Adrenal gland (tissue), 12 donors: Measurements from ENCODE around the gene CGB1. TPM values are rescaled to one million over a fixed set of nuclear protein-coding genes. Genes with fewer than 3 reads are reported as not detected.

Experiments
- DNase-seq, 7 donors: peaks; one replicate each; pipeline ENCODE4 v3.0.0-alpha.2; 2019 to 2020
- H3K27ac ChIP-seq, 5 donors: fragments of 200-600 bp; sonication (generic) in 4 of 5; 1 replicate in 3 of 5; 2 replicates in 2 of 5; pipeline versions ENCODE4 v1.5.1 to v1.8.0; 2016 to 2020; ENCODE audit warnings: mild to moderate bottlenecking in 1 of 5
- H3K27me3 ChIP-seq: fragments of 200-600 bp; 2 replicates; pipeline ENCODE4 v1.8.0; 2021
- H3K36me3 ChIP-seq, 2 donors: fragments of 200-600 bp; replicated peaks in 1 of 2; 1 replicate in 1 of 2; 2 replicates in 1 of 2; pipeline versions ENCODE4 v1.5.1 to v1.8.0; 2018 to 2022
- H3K4me1 ChIP-seq, 2 donors: fragments of 200-600 bp; replicated peaks in 1 of 2; 1 replicate in 1 of 2; 2 replicates in 1 of 2; pipeline versions ENCODE4 v1.5.1 to v1.8.0; 2018 to 2021
- H3K4me3 ChIP-seq, 4 donors: fragments of 200-600 bp; sonication (generic) in 3 of 4; one replicate each; pipeline ENCODE4 v1.5.1; 2016 to 2018
- H3K9me3 ChIP-seq, 3 donors: fragments of 200-600 bp; sonication (generic) in 1 of 3; replicated peaks in 1 of 3; 1 replicate in 2 of 3; 2 replicates in 1 of 3; pipeline versions ENCODE4 v1.5.1 to v1.8.0; 2016 to 2021
- POLR2A ChIP-seq, 2 donors: fragments of 450-650 bp; IDR thresholded peaks; one replicate each; pipeline ENCODE4 v1.6.1; 2017; ENCODE audit warnings: antibody characterized with exemption in 2 of 2, mild to moderate bottlenecking in 2 of 2, moderate library complexity in 1 of 2
- WGBS, 4 donors: extraction: QIAGEN DNeasy Blood & Tissue Kit in 2 of 4; methylation state at CpG; one replicate each; pipeline versions ENCODE4 v1.1.5 to v1.1.7; 2013 to 2017; 5-methylcytosine and 5-hydroxymethylcytosine counted together
- intact Hi-C, 2 donors: fragments of 100-400 bp; cut with DNase I; formaldehyde crosslinking; loops; one replicate each; pipeline versions ENCODE4 v1.14.1 to v1.15.0; 2022 to 2023
- polyA plus RNA-seq, 3 donors: library from polyadenylated mRNA; stranded (reverse); fragments of 200-250 nt in 2 of 3; fragments of 350-450 nt in 1 of 3; fragmentation: Illumina TruSeq in 1 of 3; extraction: RNeasy Lipid Tissue Mini Kit (QIAGEN cat#74804) in 1 of 3; gene quantifications; one replicate each; pipeline ENCODE4 v1.2.3, GENCODE V29; 2013 to 2014
- total RNA-seq, 9 donors: library from RNA; depleted of rRNA in 4 of 9; stranded (reverse); fragments of >200 nt in 4 of 9; fragments of 120-200 nt in 1 of 9; fragmentation: NEBNext Ultra II Directional in 1 of 9; extraction: Animal tissue kit (Norgen Biotek cat#: 25700) in 1 of 9; gene quantifications; one replicate each; pipeline versions ENCODE4 v1.1.0 to v1.2.4, GENCODE V29; 2013 to 2023
- TF ChIP-seq, protein P1 (sequence below), 6 experiments: fragments of 450-650 bp in 4 of 6; fragments of 200-600 bp in 2 of 6; sonication (generic) in 1 of 6; IDR thresholded peaks; 1 replicate in 5 of 6; 2 replicates in 1 of 6; pipeline versions ENCODE4 v1.5.1 to v1.8.0; 2016 to 2021; ENCODE audit warnings: antibody characterized with exemption in 6 of 6, mild to moderate bottlenecking in 2 of 6, moderate library complexity in 1 of 6
- donor health status: healthy with polysubstance abuse.
- donor health status: Bipolar disorder and iron deficiency.
- donor health status: DM: yes; HTN: yes; CAD: no.
- donor health status: DM: no; HTN: no; CAD: no.
- donor health status: DM: no; HTN: no; CAD: no.
- donor health status: DM: yes; HTN: yes; CAD: no.

The CGB1 gene
- total and polyA plus RNA-seq, 12 donors, result 0.53 TPM; not detected in 11

DNA sequence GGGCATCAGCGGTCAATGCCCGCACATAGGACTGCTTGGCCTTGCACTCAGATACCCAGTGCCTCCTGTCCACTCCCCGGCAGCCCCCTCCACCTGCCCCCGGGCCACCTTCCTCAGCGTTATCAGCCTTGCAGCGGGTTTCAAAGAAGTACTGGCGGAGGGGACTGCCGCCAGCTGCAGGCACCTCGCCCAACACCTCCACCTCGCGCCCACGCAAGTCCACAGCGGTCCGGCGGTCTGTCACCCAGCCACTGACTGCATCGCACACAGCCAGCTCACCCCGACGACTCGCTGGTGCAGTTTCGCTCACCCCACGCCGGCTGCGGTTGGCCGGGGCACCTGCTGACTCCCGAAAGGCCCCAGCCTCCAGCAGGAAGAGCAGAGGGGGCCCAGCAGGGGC, 24.8 kb upstream of the CGB1 start:
- no peak overlapping the region for H3K27ac ChIP-seq
- peaks cover 10% of the 10 kb centered on the region for H3K27me3 ChIP-seq
- no peaks in the 10 kb centered on the region for H3K36me3 ChIP-seq
- TF ChIP-seq, protein P1, sequence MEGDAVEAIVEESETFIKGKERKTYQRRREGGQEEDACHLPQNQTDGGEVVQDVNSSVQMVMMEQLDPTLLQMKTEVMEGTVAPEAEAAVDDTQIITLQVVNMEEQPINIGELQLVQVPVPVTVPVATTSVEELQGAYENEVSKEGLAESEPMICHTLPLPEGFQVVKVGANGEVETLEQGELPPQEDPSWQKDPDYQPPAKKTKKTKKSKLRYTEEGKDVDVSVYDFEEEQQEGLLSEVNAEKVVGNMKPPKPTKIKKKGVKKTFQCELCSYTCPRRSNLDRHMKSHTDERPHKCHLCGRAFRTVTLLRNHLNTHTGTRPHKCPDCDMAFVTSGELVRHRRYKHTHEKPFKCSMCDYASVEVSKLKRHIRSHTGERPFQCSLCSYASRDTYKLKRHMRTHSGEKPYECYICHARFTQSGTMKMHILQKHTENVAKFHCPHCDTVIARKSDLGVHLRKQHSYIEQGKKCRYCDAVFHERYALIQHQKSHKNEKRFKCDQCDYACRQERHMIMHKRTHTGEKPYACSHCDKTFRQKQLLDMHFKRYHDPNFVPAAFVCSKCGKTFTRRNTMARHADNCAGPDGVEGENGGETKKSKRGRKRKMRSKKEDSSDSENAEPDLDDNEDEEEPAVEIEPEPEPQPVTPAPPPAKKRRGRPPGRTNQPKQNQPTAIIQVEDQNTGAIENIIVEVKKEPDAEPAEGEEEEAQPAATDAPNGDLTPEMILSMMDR (IDR thresholded peaks at IDR 0.05), result no peak
- no peak for DNase-seq
- peaks cover 0 to 22% of the 10 kb centered on the region in 2 donors for H3K4me1 ChIP-seq
- H3K4me3 ChIP-seq, result no peak overlapping the region
- intact Hi-C loops, result no loop called here
- no peaks in the 10 kb centered on the region for H3K9me3 ChIP-seq
- 73 to 80% (median 76%) methylated on average over 1 to 25 of the region's 25 CpGs; no CpG with 5 or more reads in 1 of the 4 donors for WGBS, 4 donors

DNA sequence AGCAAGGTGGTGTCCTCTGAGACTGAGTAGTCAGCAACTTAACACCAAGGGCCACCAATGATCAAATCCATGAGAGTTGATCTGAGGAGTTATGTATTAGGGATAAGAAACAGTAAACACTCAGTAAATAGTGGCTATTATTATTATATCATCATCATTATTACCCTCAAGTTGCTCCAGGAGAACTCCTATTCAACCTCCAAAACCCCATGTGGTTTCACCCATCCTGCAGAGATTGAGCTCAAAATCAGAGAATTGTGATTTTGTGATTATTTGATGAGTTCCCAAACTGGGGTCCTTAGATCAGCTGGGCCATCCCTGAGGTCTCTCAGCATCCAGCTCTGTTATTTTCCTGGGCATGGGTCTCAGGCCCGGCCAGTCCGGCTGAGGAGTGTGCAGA, 24.3 kb upstream of the CGB1 start:
- 80 to 100% (median 98%) methylated on average over 2 of the region's 2 CpGs for WGBS, 4 donors
- Histone ChIP-seq H3K4me1 (peaks cover 0 to 26% of the 10 kb centered on the region in 2 donors), H3K4me3 (no peak overlapping the region), H3K27me3 (peaks cover 10% of the 10 kb centered on the region), H3K27ac (no peak overlapping the region), H3K9me3 (no peaks in the 10 kb centered on the region), H3K36me3 (no peaks in the 10 kb centered on the region)
- no peak for TF ChIP-seq POLR2A (IDR thresholded peaks at IDR 0.05)
- TF ChIP-seq, protein P1 (IDR thresholded peaks at IDR 0.05), result no peak
- intact Hi-C loops, result no loop called here
- DNase-seq, result no peak

DNA sequence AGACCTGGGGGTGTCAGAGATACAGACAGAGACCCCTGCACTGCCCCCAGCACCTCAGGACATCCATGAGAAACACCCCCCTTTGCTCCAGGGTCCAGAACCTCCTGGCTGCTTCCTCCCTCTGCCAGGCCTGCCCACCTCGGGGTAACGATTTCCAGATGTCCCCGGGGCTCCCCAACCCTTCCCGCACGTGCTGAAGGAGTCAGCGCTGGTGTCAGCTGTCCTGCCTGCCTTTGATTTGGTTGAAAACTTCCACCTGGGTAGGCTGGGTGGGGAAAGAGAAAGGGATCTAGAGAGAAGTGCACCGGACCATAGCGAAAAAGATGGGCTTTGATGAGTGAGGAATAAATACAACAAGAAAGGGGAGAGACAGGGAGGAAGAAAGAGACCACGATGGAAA, 22.4 kb upstream of the CGB1 start:
- 56 to 65% (median 61%) methylated on average over 9 of the region's 9 CpGs for WGBS, 4 donors
- H3K27ac ChIP-seq, result no peak overlapping the region
- no peak for DNase-seq
- no peak overlapping the region for H3K4me3 ChIP-seq
- H3K27me3 ChIP-seq, result peaks cover 5% of the 10 kb centered on the region
- intact Hi-C loops, result no loop called here
- H3K36me3 ChIP-seq, result no peaks in the 10 kb centered on the region
- TF ChIP-seq, protein P1 (IDR thresholded peaks at IDR 0.05), result no peak
- TF ChIP-seq POLR2A (IDR thresholded peaks at IDR 0.05), result no peak
- peaks cover 0 to 22% of the 10 kb centered on the region in 2 donors for H3K4me1 ChIP-seq
- H3K9me3 ChIP-seq, result no peaks in the 10 kb centered on the region

DNA sequence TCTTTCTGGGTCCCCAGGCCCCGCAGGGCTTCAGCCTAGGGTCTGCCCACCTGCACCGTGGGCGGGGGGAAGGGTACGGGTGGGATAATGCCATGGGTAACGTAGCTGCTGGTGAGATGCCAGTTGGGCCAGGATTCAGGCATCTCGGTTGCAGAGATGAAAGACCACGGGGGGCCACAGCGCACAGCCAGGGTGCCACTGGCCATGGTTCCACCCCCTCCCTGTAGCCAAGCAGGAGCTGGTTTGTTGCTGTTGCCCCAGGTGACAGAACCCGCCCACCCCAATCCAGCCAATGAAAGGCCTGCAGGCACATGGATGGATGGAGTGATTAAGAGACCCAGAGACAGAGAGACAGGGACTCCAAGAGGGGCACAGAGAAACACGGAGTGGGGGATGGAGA, 21.9 kb upstream of the CGB1 start:
- Histone ChIP-seq H3K9me3 (no peaks in the 10 kb centered on the region), H3K27ac (no peak overlapping the region), H3K27me3 (peaks cover 5% of the 10 kb centered on the region), H3K4me3 (no peak overlapping the region), H3K36me3 (no peaks in the 10 kb centered on the region), H3K4me1 (peaks cover 0 to 22% of the 10 kb centered on the region in 2 donors)
- TF ChIP-seq, protein P1 (IDR thresholded peaks at IDR 0.05), result no peak
- TF ChIP-seq POLR2A (IDR thresholded peaks at IDR 0.05), result no peak
- 40 to 53% (median 47%) methylated on average over 7 to 10 of the region's 10 CpGs for WGBS, 4 donors
- intact Hi-C loops, result no loop called here
- no peak for DNase-seq
